ENCODE results near the gene LMTK2. TPM values are rescaled to one million over a fixed set of nuclear protein-coding genes. Genes with fewer than 3 reads are reported as not detected.

The LMTK2 gene
- polyA plus RNA-seq, 3 donors, result 12.7 to 16.2 (median 15.1) TPM

- no peak for DNase-seq
These were observed 67.9 kb downstream of the LMTK2 start for GRCh38 chr7:98174334-98175259.

GRCh38 chr7:98175260-98175940, 68.7 kb downstream of the LMTK2 start:
- DNase-seq, result no peak

GRCh38 chr7:98177553-98177952, 70.9 kb downstream of the LMTK2 start:
- DNase-seq, result no peak

- DNase-seq, result no peak
These were observed 71.7 kb downstream of the LMTK2 start for GRCh38 chr7:98178321-98178720.

- DNase-seq, result no peak
These were observed 72.3 kb downstream of the LMTK2 start for GRCh38 chr7:98178762-98179490.

- DNase-seq, result no peak
These were observed 74.1 kb downstream of the LMTK2 start for GRCh38 chr7:98180751-98181150.

- DNase-seq, result no peak
These were observed 78.4 kb downstream of the LMTK2 start for GRCh38 chr7:98185101-98185500.

- no peak for DNase-seq
These were observed 79.9 kb downstream of the LMTK2 start for GRCh38 chr7:98186452-98187137.

- DNase-seq, result no peak
These were observed 80.5 kb downstream of the LMTK2 start for GRCh38 chr7:98187138-98187502.

GRCh38 chr7:98189559-98189958, 82.9 kb downstream of the LMTK2 start:
- DNase-seq, result no peak

GRCh38 chr7:98191668-98192431, 85.2 kb downstream of the LMTK2 start:
- DNase-seq, result no peak

GRCh38 chr7:98192781-98193457, 86.3 kb downstream of the LMTK2 start:
- no peak for DNase-seq

- DNase-seq, result no peak
These were observed 87.0 kb downstream of the LMTK2 start for GRCh38 chr7:98193474-98194180.

- DNase-seq, result no peak
These were observed 87.5 kb downstream of the LMTK2 start for GRCh38 chr7:98194186-98194585.

- no peak for DNase-seq
These were observed 88.2 kb downstream of the LMTK2 start for GRCh38 chr7:98194672-98195457.

GRCh38 chr7:98196706-98197605, 90.3 kb downstream of the LMTK2 start:
- DNase-seq, result no peak

GRCh38 chr7:98199131-98199530, 92.5 kb downstream of the LMTK2 start:
- no peak for DNase-seq

- no peak for DNase-seq
These were observed 93.7 kb downstream of the LMTK2 start for GRCh38 chr7:98200364-98200763.

All from renal pelvis (tissue), 4 donors.